NCI-H226 (cell line): ENCODE data around the gene UTF1.

ENCODE experiments used
- DNase-seq: peaks from one replicate; pipeline ENCODE4 v3.0.0-alpha.2; 2015

The UTF1 gene

DNA sequence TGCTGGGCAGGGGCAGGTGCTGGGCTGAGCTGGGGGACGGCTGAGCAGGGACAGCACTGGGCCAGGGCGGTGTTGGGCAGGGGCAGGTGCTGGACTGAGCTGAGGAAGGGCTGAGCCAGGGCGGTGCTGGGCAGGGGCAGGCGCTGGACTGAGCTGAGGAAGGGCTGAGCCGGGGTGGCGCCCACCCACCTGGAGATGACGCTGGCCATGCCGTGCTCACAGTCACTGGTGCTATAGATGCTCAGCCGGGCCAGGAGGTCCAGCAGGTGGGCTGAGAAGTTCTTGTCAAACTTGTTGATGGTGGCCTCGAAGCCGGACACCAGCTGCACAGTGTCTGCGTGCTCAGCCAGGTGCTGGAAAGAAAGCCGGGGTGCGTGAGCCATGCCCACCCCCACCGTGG is 51.1 kb downstream of the UTF1 start:
- no peak for DNase-seq
